Endothelial cell of umbilical vein (primary cell): ENCODE measurements around the gene ASXL1. TPM values are rescaled to one million over a fixed set of nuclear protein-coding genes. Genes with fewer than 3 reads are reported as not detected.

ENCODE experiments used
- BruUV-seq: library from RNA; stranded (reverse); fragments of 400-500 nt; replicated peaks from 2 replicates; lab custom pipeline; 2021; lab: Mats Ljungman, UMichigan
- CTCF ChIA-PET: fragments of 300-600, 350-600 bp; sonication (Branson Sonifier 250); formaldehyde crosslinking; loops from one replicate; lab custom pipeline; 2021; ENCODE audit warnings: antibody characterized with exemption, inconsistent platforms; lab: Charles Lee
- POLR2A ChIA-PET: fragments of 300-600, 350-600 bp; sonication (Branson Sonifier 250); formaldehyde crosslinking; loops from one replicate; lab custom pipeline; 2021; ENCODE audit warnings: antibody characterized with exemption, inconsistent platforms; lab: Charles Lee
- DNase-seq: peaks from one replicate; pipeline ENCODE4 v3.0.0-alpha.2; 2011; ENCODE audit warnings: low read depth, low spot score
- FAIRE-seq: peaks from 2 replicates; lab custom pipeline; 2011; peaks lifted over from hg19 to GRCh38; lab: Jason Lieb, UNC
- H2AFZ ChIP-seq: 2 replicates; pipeline ENCODE4 v1.6.0; 2012; ENCODE audit warnings: low read depth, low read length, control low read depth, inconsistent platforms
- H3K27ac ChIP-seq: 2 replicates; pipeline ENCODE4 v1.5.1; 2011; ENCODE audit warnings: low read depth, mild to moderate bottlenecking, control low read depth, low read length, moderate library complexity; ENCODE audit not compliant: insufficient read depth
- H3K27me3 ChIP-seq, 2 experiments: 2 replicates each; pipeline versions ENCODE4 v1.6.0 to v1.6.1; 2011; ENCODE audit warnings: low read length in 2 of 2, mixed read lengths in 1 of 2; ENCODE audit not compliant: control insufficient read depth in 2 of 2, insufficient read depth in 2 of 2
- H3K36me3 ChIP-seq, 2 experiments: 2 replicates in 1 of 2; 3 replicates in 1 of 2; pipeline ENCODE4 v1.5.1; 2011; ENCODE audit warnings: low read length in 2 of 2, mild to moderate bottlenecking in 1 of 2, moderate library complexity in 1 of 2; ENCODE audit not compliant: control insufficient read depth in 2 of 2, insufficient read depth in 2 of 2; ENCODE audit errors: extremely low read depth in 1 of 2
- H3K4me1 ChIP-seq: 3 replicates; pipeline ENCODE4 v1.5.1; 2011; ENCODE audit warnings: mild to moderate bottlenecking, low read length; ENCODE audit not compliant: control insufficient read depth, insufficient read depth; ENCODE audit errors: extremely low read depth
- H3K4me2 ChIP-seq: 2 replicates; pipeline ENCODE4 v1.6.1; 2011; ENCODE audit warnings: low read length, control low read depth, mixed read lengths; ENCODE audit not compliant: insufficient read depth
- H3K4me3 ChIP-seq, 3 experiments: fragments of 200-600 bp in 1 of 3; sonication (generic), shearing (Covaris generic) in 1 of 3; replicated peaks in 1 of 3; 2 replicates each; pipeline ENCODE4 v1.5.1; 2011 to 2016; ENCODE audit warnings: control low read depth in 3 of 3, low read length in 3 of 3, mild to moderate bottlenecking in 2 of 3, inconsistent platforms in 1 of 3, low read depth in 1 of 3, moderate library complexity in 1 of 3; ENCODE audit not compliant: insufficient read depth in 1 of 3
- H3K79me2 ChIP-seq: 2 replicates; pipeline ENCODE4 v1.6.0; 2012; ENCODE audit warnings: low read length, inconsistent platforms; ENCODE audit not compliant: control insufficient read depth, insufficient read depth
- H3K9ac ChIP-seq: replicated peaks from 2 replicates; pipeline ENCODE3; 2011; ENCODE audit warnings: low read length, control low read depth; ENCODE audit not compliant: insufficient read depth; ENCODE audit errors: extremely low read depth
- H3K9me1 ChIP-seq: replicated peaks from 3 replicates; pipeline ENCODE4 v1.6.0; 2011; ENCODE audit warnings: mild to moderate bottlenecking, low read length; ENCODE audit not compliant: control insufficient read depth, insufficient read depth; ENCODE audit errors: extremely low read depth
- H3K9me3 ChIP-seq: replicated peaks from 2 replicates; pipeline ENCODE4 v1.5.1; 2012; ENCODE audit warnings: low read length, inconsistent platforms; ENCODE audit not compliant: control insufficient read depth, insufficient read depth
- H4K20me1 ChIP-seq: replicated peaks from 2 replicates; pipeline ENCODE3; 2011; ENCODE audit warnings: mild to moderate bottlenecking, low read length; ENCODE audit not compliant: control insufficient read depth, insufficient read depth; ENCODE audit errors: extremely low read depth
- CTCF ChIP-seq, 2 donors: IDR thresholded peaks; 1 replicate in 1 of 2; 2 replicates in 1 of 2; pipeline ENCODE4 v1.5.1; 2011; ENCODE audit warnings: low read length in 2 of 2, mild to moderate bottlenecking in 2 of 2, moderate library complexity in 2 of 2, control low read depth in 1 of 2, inconsistent platforms in 1 of 2, low read depth in 1 of 2; ENCODE audit not compliant: insufficient read depth in 1 of 2; ENCODE audit errors: extremely low read depth in 1 of 2
- EZH2 ChIP-seq: IDR thresholded peaks from 2 replicates; pipeline ENCODE4 v1.6.1; 2012; ENCODE audit warnings: borderline replicate concordance, low read depth, mild to moderate bottlenecking, moderate library complexity, low read length, inconsistent platforms; ENCODE audit not compliant: severe bottlenecking
- FOS ChIP-seq: IDR thresholded peaks from 2 replicates; pipeline ENCODE4 v1.6.1; 2011; ENCODE audit warnings: mild to moderate bottlenecking, low read length, moderate library complexity, borderline replicate concordance; ENCODE audit not compliant: insufficient read depth
- GATA2 ChIP-seq: IDR thresholded peaks from 2 replicates; pipeline ENCODE4 v1.7.0; 2011; ENCODE audit warnings: low read depth, mild to moderate bottlenecking, moderate library complexity, mixed read lengths, low read length; ENCODE audit not compliant: insufficient read length, insufficient read depth
- JUN ChIP-seq: IDR thresholded peaks from 2 replicates; pipeline ENCODE4 v1.6.1; 2011; ENCODE audit warnings: borderline replicate concordance, low read depth; ENCODE audit not compliant: insufficient read length, insufficient read depth
- MAX ChIP-seq: IDR thresholded peaks from 2 replicates; pipeline ENCODE4 v1.6.1; 2011; ENCODE audit not compliant: insufficient read depth, insufficient read length
- MYC ChIP-seq: IDR thresholded peaks from one replicate; pipeline ENCODE4 v1.6.1; 2011; ENCODE audit warnings: mild to moderate bottlenecking, low read depth, low read length
- POLR2A ChIP-seq: IDR thresholded peaks from 2 replicates; pipeline ENCODE4 v1.6.1; 2012; ENCODE audit warnings: low read depth, mild to moderate bottlenecking, control low read depth, low read length
- POLR2AphosphoS5 ChIP-seq: IDR thresholded peaks from 2 replicates; pipeline ENCODE4 v1.6.1; 2012; ENCODE audit warnings: low read depth, mild to moderate bottlenecking, control low read depth, low read length, moderate library complexity; ENCODE audit not compliant: insufficient read depth
- dilution Hi-C: fragments of 300-500 bp; cut with MboI; formaldehyde crosslinking; loops from one replicate; pipeline ENCODE4 v1.15.0; 2019; ENCODE audit warnings: low sequenced_read_pairs; ENCODE audit not compliant: extremely low pct_ligation_motif_present
- intact Hi-C: fragments of 100-400 bp; cut with micrococcal nuclease; formaldehyde crosslinking; loops from one replicate; pipeline ENCODE4 v1.10.0; 2022
- polyA plus RNA-seq, 4 experiments: library from polyadenylated mRNA; depleted of rRNA in 3 of 4; stranded (reverse) in 3 of 4; unstranded in 1 of 4; fragments of >200 nt; gene quantifications; 2 replicates each; pipeline versions ENCODE4 v1.2.1 to v1.2.3, GENCODE V29; 2011 to 2012; ENCODE audit warnings: missing spikeins in 1 of 4
- total RNA-seq: library from RNA; stranded (reverse); gene quantifications from 2 replicates; pipeline ENCODE4 v1.2.3, GENCODE V29; 2021

The ASXL1 gene
- total and polyA plus RNA-seq, 2 donors (not counting 3 experiments of a cell fraction or from before 2014, with no cell fraction given): 45.4 to 101 TPM

DNA sequence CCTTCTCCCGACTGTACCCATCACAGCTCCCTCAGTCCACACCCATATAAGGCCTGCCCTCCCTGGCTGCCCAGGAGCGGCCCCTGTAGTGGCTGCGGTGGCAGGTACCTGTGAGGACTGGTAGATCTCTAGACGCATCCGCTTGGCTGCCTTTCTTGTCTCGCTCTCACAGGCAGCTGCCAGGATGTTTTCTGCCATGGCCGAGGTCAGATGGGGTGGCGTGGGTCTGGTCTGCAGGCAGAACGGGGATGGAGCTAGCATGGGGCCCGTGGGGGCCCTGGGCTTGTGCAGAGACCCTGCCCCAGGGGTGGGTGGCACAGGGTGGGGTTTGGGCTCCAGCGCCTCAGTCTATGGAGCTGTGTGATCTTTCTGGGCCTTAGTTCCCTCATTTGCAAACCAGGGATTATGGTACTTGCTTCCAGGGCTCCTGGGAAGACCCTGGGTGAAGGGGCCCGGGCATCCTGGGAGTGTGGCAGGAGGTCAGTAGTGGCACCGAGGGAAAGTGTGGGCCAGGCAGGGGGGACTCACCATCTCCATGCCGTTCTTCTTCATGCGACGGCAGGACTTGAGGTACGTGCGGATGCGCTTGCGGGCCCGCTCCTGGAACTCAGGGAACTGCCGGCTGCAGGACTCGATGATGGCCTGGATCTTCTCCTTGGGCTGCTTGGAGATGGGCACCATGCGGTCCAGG, 94.8 kb downstream of the ASXL1 start:
- no peak overlapping the region for H3K4me2 ChIP-seq
- H3K36me3 ChIP-seq: peaks cover 30 to 78% of the 10 kb centered on the region in 2 experiments
- H3K79me2 ChIP-seq: peaks cover 63% of the 10 kb centered on the region
- DNase-seq (no peak), FAIRE-seq (no peak)
- H3K4me1 ChIP-seq: peaks cover 10% of the 10 kb centered on the region
- H4K20me1 ChIP-seq: no peaks in the 10 kb centered on the region
- no peaks in the 10 kb centered on the region for H3K27me3 ChIP-seq
- H3K4me3 ChIP-seq: no peak overlapping the region
- H3K9me1 ChIP-seq: no peaks in the 10 kb centered on the region
- TSS peak; percentile 38 for BruUV-seq
- ChIA-PET CTCF (no interaction called here), POLR2A (no interaction called here)
- no peak overlapping the region for H3K9ac ChIP-seq
- no peak overlapping the region for H2AFZ ChIP-seq
- intact Hi-C loops (no loop called here), dilution Hi-C loops (no loop called here)
- H3K27ac ChIP-seq: no peak overlapping the region
- TF ChIP-seq JUN (no peak), POLR2A (no peak), MAX (no peak), CTCF (IDR thresholded peaks at IDR 0.05; ENCODE audit: extremely low read depth in 1 of 2, insufficient read depth in 1 of 2, low read depth in 1 of 2, low read length in 2 of 2) (no peak), POLR2AphosphoS5 (no peak), MYC (no peak), GATA2 (no peak), EZH2 (no peak), FOS (no peak)
- H3K9me3 ChIP-seq: no peaks in the 10 kb centered on the region
